Hepatocyte (in vitro differentiated cells): ENCODE measurements around the gene ABCD3. TPM values are rescaled to one million over a fixed set of nuclear protein-coding genes. Genes with fewer than 3 reads are reported as not detected.

ENCODE experiments used
- DNase-seq: peaks from one replicate; pipeline ENCODE4 v3.0.0-alpha.2; 2016; ENCODE audit warnings: low spot score
- H2AFZ ChIP-seq: fragments of 200-600 bp; sonication (generic); 2 replicates; pipeline ENCODE4 v1.6.0; 2016; ENCODE audit warnings: antibody characterized with exemption, mild to moderate bottlenecking
- H3K27ac ChIP-seq: fragments of 200-600 bp; sonication (generic); 2 replicates; pipeline ENCODE4 v1.5.1; 2016; ENCODE audit warnings: mild to moderate bottlenecking
- H3K27me3 ChIP-seq: fragments of 200-600 bp; sonication (generic); 2 replicates; pipeline ENCODE4 v1.6.1; 2016
- H3K36me3 ChIP-seq: fragments of 200-600 bp; sonication (generic); replicated peaks from 2 replicates; pipeline ENCODE4 v1.5.1; 2016; ENCODE audit warnings: low read depth; ENCODE audit not compliant: insufficient read depth
- H3K4me1 ChIP-seq: fragments of 200-600 bp; sonication (generic); 2 replicates; pipeline ENCODE4 v1.5.1; 2016; ENCODE audit warnings: mild to moderate bottlenecking, moderate library complexity; ENCODE audit not compliant: insufficient read depth
- H3K4me2 ChIP-seq: fragments of 200-600 bp; sonication (generic); 2 replicates; pipeline ENCODE4 v1.6.0; 2016
- H3K4me3 ChIP-seq: fragments of 200-600 bp; sonication (generic); 2 replicates; pipeline ENCODE4 v1.5.1; 2016; ENCODE audit warnings: mild to moderate bottlenecking
- H3K79me2 ChIP-seq: fragments of 200-600 bp; sonication (generic); 2 replicates; pipeline ENCODE4 v1.6.0; 2017; ENCODE audit warnings: mild to moderate bottlenecking
- H3K9me2 ChIP-seq: fragments of 200-600 bp; sonication (generic); replicated peaks from 2 replicates; pipeline ENCODE4 v1.6.0; 2017; ENCODE audit warnings: mild to moderate bottlenecking; ENCODE audit not compliant: insufficient read depth
- H3K9me3 ChIP-seq: fragments of 200-600 bp; sonication (generic); 2 replicates; pipeline ENCODE4 v1.5.1; 2016; ENCODE audit warnings: low read depth, mild to moderate bottlenecking
- H4K20me1 ChIP-seq: fragments of 200-600 bp; sonication (generic); 2 replicates; pipeline ENCODE4 v1.6.0; 2016; ENCODE audit warnings: mild to moderate bottlenecking; ENCODE audit not compliant: insufficient read depth, poor library complexity, severe bottlenecking
- EZH2 ChIP-seq: fragments of 200-600 bp; sonication (generic); IDR thresholded peaks from 2 replicates; pipeline ENCODE4 v1.6.1; 2016; ENCODE audit warnings: antibody characterized with exemption, mild to moderate bottlenecking, borderline replicate concordance
- EZH2phosphoT487 ChIP-seq: fragments of 200-600 bp; sonication (generic); IDR thresholded peaks from one replicate; pipeline ENCODE4 v1.6.1; 2018; ENCODE audit warnings: antibody characterized with exemption, mild to moderate bottlenecking, low read depth, moderate library complexity; ENCODE audit not compliant: unreplicated experiment, severe bottlenecking
- WGBS: methylation state at CpG from one replicate; pipeline ENCODE4 v1.1.6; 2016; ENCODE audit warnings: low lambda C conversion rate; ENCODE audit errors: missing lambda C conversion rate; 5-methylcytosine and 5-hydroxymethylcytosine counted together
- polyA plus RNA-seq: library from polyadenylated mRNA; unstranded; fragments of >200 nt; fragmentation: Nextera tagmentation; extraction: Ambion mirVana; gene quantifications from 2 replicates; pipeline ENCODE4 v1.2.1, GENCODE V29; 2016
- total RNA-seq: library from RNA; depleted of rRNA; stranded (reverse); fragments of >200 nt; gene quantifications from 2 replicates; pipeline ENCODE4 v1.2.3, GENCODE V29; 2014
- TF ChIP-seq, protein P1 (sequence below): fragments of 200-600 bp; sonication (generic); IDR thresholded peaks from 2 replicates; pipeline ENCODE4 v1.5.1; 2016; ENCODE audit warnings: antibody characterized with exemption, mild to moderate bottlenecking; ENCODE audit not compliant: poor library complexity

ABCD3 gene
- total and polyA plus RNA-seq, 2 experiments from 2014 or later = 50.7 to 96.4 TPM

DNA sequence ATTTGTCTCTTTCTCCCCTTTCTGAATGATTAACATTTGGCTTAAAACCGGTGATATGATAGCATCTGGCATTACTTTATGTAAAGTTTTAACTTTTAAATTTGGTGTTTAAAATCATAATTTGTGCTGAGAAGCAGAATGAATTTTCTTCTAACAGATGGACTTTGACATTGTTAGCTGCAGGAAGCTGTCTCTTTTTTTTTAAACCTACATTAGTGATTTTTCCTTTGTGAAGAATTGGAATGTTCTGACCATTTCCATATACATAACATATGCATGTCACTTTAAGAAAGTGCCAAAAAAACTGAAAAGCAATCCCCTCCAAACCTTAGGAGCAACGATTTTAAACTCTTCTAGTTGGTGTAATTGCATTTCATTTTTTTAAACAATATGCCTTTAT is 101.2 kb downstream of the ABCD3 start:
- H3K9me3 ChIP-seq = no peaks in the 10 kb centered on the region
- no peak for DNase-seq
- no peaks in the 10 kb centered on the region for H3K36me3 ChIP-seq
- no peaks in the 10 kb centered on the region for H3K4me1 ChIP-seq
- H3K27me3 ChIP-seq = no peaks in the 10 kb centered on the region
- H3K27ac ChIP-seq = no peak overlapping the region
- no peak overlapping the region for H3K4me2 ChIP-seq
- TF ChIP-seq EZH2phosphoT487 (no peak), EZH2 (no peak)
- TF ChIP-seq, protein P1, sequence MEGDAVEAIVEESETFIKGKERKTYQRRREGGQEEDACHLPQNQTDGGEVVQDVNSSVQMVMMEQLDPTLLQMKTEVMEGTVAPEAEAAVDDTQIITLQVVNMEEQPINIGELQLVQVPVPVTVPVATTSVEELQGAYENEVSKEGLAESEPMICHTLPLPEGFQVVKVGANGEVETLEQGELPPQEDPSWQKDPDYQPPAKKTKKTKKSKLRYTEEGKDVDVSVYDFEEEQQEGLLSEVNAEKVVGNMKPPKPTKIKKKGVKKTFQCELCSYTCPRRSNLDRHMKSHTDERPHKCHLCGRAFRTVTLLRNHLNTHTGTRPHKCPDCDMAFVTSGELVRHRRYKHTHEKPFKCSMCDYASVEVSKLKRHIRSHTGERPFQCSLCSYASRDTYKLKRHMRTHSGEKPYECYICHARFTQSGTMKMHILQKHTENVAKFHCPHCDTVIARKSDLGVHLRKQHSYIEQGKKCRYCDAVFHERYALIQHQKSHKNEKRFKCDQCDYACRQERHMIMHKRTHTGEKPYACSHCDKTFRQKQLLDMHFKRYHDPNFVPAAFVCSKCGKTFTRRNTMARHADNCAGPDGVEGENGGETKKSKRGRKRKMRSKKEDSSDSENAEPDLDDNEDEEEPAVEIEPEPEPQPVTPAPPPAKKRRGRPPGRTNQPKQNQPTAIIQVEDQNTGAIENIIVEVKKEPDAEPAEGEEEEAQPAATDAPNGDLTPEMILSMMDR = no peak
- no peaks in the 10 kb centered on the region for H4K20me1 ChIP-seq
- WGBS = 72% methylated on average over 2 of the region's 2 CpGs
- no peaks in the 10 kb centered on the region for H3K9me2 ChIP-seq
- no peaks in the 10 kb centered on the region for H3K79me2 ChIP-seq
- H2AFZ ChIP-seq = no peak overlapping the region
- H3K4me3 ChIP-seq = no peak overlapping the region

DNA sequence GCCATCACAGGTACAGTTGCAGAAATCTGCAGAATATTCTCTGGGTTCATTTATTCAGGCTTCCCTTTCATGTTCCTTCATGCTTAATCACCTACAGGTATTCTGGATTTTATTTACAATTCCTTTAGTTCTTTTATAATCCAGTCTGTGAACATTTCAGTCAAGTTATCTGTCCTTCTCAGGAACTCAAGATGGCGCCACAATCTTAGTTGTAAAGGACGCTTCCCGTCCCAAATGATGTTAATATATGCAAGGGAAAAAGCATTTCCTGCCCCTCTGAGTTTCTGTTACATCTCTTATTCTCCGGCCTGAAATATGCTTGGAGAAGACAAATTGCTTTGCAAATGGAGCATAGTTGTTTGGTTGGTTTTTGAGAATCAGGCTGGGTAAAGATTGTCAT is 104.1 kb downstream of the ABCD3 start:
- no peak for TF ChIP-seq EZH2phosphoT487
- TF ChIP-seq, protein P1 = peak; percentile 64
- WGBS = 24% methylated on average over 4 of the region's 4 CpGs
- DNase-seq = peak; percentile 73

DNA sequence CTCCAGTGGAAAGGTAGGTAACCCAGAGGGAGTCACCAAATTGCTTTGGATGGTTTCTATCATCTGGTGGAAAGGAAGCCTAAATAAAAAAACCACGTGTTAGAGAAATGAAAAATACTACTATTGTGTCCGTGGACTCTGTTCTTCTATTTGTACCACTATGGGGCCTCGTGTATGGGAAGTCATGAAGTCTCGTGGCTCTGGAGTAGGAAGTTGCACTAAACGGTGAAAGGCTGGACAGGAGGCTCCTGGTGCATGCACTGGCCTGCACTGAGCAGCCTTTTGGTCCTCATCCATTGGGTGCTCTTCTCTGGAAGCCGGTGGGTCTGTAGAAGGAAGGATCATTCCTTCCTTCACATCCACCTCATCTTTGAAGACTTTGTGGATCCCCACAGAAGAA is 106.3 kb downstream of the ABCD3 start:
- Histone ChIP-seq H3K9me2 (no peaks in the 10 kb centered on the region), H3K9me3 (no peaks in the 10 kb centered on the region), H3K79me2 (no peaks in the 10 kb centered on the region), H2AFZ (no peak overlapping the region), H3K36me3 (no peaks in the 10 kb centered on the region), H3K4me1 (no peaks in the 10 kb centered on the region), H3K4me3 (no peak overlapping the region), H3K27ac (no peak overlapping the region), H3K4me2 (no peak overlapping the region), H3K27me3 (no peaks in the 10 kb centered on the region), H4K20me1 (no peaks in the 10 kb centered on the region)
- WGBS = 93% methylated on average over 6 of the region's 6 CpGs
- DNase-seq = no peak
- TF ChIP-seq EZH2phosphoT487 (no peak), EZH2 (no peak)
- TF ChIP-seq, protein P1 = no peak

More for the DNA sequence above, 104.1 kb downstream of the ABCD3 start:
- no peaks in the 10 kb centered on the region for H3K36me3 ChIP-seq
- H3K27me3 ChIP-seq = no peaks in the 10 kb centered on the region
- H3K4me1 ChIP-seq = no peaks in the 10 kb centered on the region
- H3K9me2 ChIP-seq = no peaks in the 10 kb centered on the region
- no peak overlapping the region for H3K4me3 ChIP-seq
- no peak overlapping the region for H3K4me2 ChIP-seq
- H3K9me3 ChIP-seq = no peaks in the 10 kb centered on the region
- H4K20me1 ChIP-seq = no peaks in the 10 kb centered on the region
- H2AFZ ChIP-seq = no peak overlapping the region
- H3K79me2 ChIP-seq = no peaks in the 10 kb centered on the region
- no peak overlapping the region for H3K27ac ChIP-seq
